ENCODE measurements around the gene KIF19. TPM values are rescaled to one million over a fixed set of nuclear protein-coding genes. Genes with fewer than 3 reads are reported as not detected.

Gene KIF19
- total and polyA plus RNA-seq, 3 donors from 2014 or later, result 2.0 to 3.3 (median 3.0) TPM

- no peaks in the 10 kb centered on the region for H3K36me3 ChIP-seq (ENCODE audit: low read depth, missing control alignments)
- H3K27ac ChIP-seq, result no peak overlapping the region
- H3K27me3 ChIP-seq, result no peaks in the 10 kb centered on the region
- peak; percentile 46 for DNase-seq
- peaks cover 8% of the 10 kb centered on the region for H3K4me1 ChIP-seq
- 60 to 67% methylated on average over 7 to 8 of the region's 8 CpGs for WGBS, 2 donors
- no peaks in the 10 kb centered on the region for H3K9me3 ChIP-seq
- H3K4me3 ChIP-seq, result no peak overlapping the region
- no peak for TF ChIP-seq POLR2A (IDR thresholded peaks at IDR 0.05)
- TF ChIP-seq, protein P1, sequence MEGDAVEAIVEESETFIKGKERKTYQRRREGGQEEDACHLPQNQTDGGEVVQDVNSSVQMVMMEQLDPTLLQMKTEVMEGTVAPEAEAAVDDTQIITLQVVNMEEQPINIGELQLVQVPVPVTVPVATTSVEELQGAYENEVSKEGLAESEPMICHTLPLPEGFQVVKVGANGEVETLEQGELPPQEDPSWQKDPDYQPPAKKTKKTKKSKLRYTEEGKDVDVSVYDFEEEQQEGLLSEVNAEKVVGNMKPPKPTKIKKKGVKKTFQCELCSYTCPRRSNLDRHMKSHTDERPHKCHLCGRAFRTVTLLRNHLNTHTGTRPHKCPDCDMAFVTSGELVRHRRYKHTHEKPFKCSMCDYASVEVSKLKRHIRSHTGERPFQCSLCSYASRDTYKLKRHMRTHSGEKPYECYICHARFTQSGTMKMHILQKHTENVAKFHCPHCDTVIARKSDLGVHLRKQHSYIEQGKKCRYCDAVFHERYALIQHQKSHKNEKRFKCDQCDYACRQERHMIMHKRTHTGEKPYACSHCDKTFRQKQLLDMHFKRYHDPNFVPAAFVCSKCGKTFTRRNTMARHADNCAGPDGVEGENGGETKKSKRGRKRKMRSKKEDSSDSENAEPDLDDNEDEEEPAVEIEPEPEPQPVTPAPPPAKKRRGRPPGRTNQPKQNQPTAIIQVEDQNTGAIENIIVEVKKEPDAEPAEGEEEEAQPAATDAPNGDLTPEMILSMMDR (IDR thresholded peaks at IDR 0.05), result no peak
- intact Hi-C loops (cut with DNase I; ENCODE audit: low total_unique reads), result no loop called here
Observed at GRCh38 chr17:74330446-74330845, 4.4 kb downstream of the KIF19 start.

GRCh38 chr17:74332017-74332650 is 6.1 kb downstream of the KIF19 start:
- intact Hi-C loops (cut with DNase I; ENCODE audit: low total_unique reads), result no loop called here
- TF ChIP-seq, protein P1 (IDR thresholded peaks at IDR 0.05), result no peak
- no peak for TF ChIP-seq POLR2A (IDR thresholded peaks at IDR 0.05)
- WGBS, 2 donors, result 80 to 85% methylated on average over 4 to 7 of the region's 7 CpGs

GRCh38 chr17:74332763-74333283 is 6.8 kb downstream of the KIF19 start:
- Histone ChIP-seq H3K4me1 (no peaks in the 10 kb centered on the region), H3K27ac (no peak overlapping the region), H3K4me3 (no peak overlapping the region), H3K9me3 (no peaks in the 10 kb centered on the region), H3K27me3 (no peaks in the 10 kb centered on the region), H3K36me3 (ENCODE audit: low read depth, missing control alignments) (no peaks in the 10 kb centered on the region)
- intact Hi-C loops (cut with DNase I; ENCODE audit: low total_unique reads), result no loop called here
- no peak for TF ChIP-seq POLR2A (IDR thresholded peaks at IDR 0.05)
- TF ChIP-seq, protein P1 (IDR thresholded peaks at IDR 0.05), result no peak
- 54 to 75% methylated on average over 10 to 11 of the region's 11 CpGs for WGBS, 2 donors
- DNase-seq, result no peak

More at GRCh38 chr17:74332017-74332650, 6.1 kb downstream of the KIF19 start:
- Histone ChIP-seq H3K27me3 (no peaks in the 10 kb centered on the region), H3K27ac (no peak overlapping the region), H3K9me3 (no peaks in the 10 kb centered on the region), H3K36me3 (ENCODE audit: low read depth, missing control alignments) (no peaks in the 10 kb centered on the region), H3K4me1 (no peaks in the 10 kb centered on the region), H3K4me3 (no peak overlapping the region)
- DNase-seq, result no peak

GRCh38 chr17:74334393-74335039 is 8.5 kb downstream of the KIF19 start:
- Histone ChIP-seq H3K27me3 (no peaks in the 10 kb centered on the region), H3K36me3 (ENCODE audit: low read depth, missing control alignments) (no peaks in the 10 kb centered on the region), H3K4me3 (no peak overlapping the region), H3K9me3 (no peaks in the 10 kb centered on the region), H3K27ac (no peak overlapping the region), H3K4me1 (no peaks in the 10 kb centered on the region)
- DNase-seq, result no peak
- 77 to 88% methylated on average over 2 of the region's 2 CpGs for WGBS, 2 donors
- TF ChIP-seq, protein P1 (IDR thresholded peaks at IDR 0.05), result no peak
- TF ChIP-seq POLR2A (IDR thresholded peaks at IDR 0.05), result no peak
- intact Hi-C loops (cut with DNase I; ENCODE audit: low total_unique reads), result no loop called here

All from testis (tissue), 3 donors.